Transverse colon (tissue), 4 donors: Measurements from ENCODE around the gene BCL11B.

ENCODE experiments used
- CTCF ChIP-seq, 5 experiments: fragments of 200-600 bp in 3 of 5; fragments of 450-650 bp in 2 of 5; sonication (generic) in 3 of 5; IDR thresholded peaks; 1 replicate in 2 of 5; 2 replicates in 3 of 5; pipeline ENCODE4 v1.5.1; 2016 to 2017; ENCODE audit warnings: antibody characterized with exemption in 5 of 5, inconsistent platforms in 3 of 5, mild to moderate bottlenecking in 2 of 5, moderate library complexity in 1 of 5
- EP300 ChIP-seq: sonication (generic); formaldehyde crosslinking; IDR thresholded peaks from one replicate; pipeline ENCODE4 v1.6.1; 2017; ENCODE audit warnings: antibody characterized with exemption, low read depth
- POLR2A ChIP-seq: fragments of 450-650 bp; IDR thresholded peaks from one replicate; pipeline ENCODE4 v1.6.1; 2016; ENCODE audit warnings: antibody characterized with exemption, mild to moderate bottlenecking, moderate library complexity
- POLR2AphosphoS5 ChIP-seq, 3 donors: sonication (generic); formaldehyde crosslinking; IDR thresholded peaks; one replicate each; pipeline ENCODE4 v1.6.1; 2016; ENCODE audit warnings: antibody characterized with exemption in 3 of 3

DNA sequence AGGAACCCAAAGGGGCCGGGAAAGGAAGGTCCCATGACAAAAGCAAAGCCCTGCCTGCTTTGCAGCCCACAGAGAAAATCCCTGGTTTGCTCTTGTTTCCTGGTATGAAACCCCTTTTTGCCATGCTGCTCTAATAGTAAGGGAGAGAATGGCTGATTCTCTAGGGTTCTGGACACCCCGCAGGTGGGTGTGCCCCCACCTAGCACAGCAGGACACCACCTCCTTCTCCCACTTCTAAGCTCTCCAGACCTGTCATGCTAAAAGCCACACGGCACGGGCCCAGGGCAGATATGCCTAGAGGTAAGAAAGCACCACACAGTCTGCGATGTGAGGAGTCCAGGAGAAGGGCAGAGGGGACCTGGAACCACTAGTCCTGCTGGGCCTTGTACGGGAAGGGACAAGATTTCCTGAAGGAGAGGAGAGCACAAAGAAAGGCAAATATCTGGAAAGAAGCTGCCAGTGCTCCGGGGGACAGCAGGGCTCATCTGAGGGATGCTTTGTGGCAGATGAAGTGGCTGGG, 113.3 kb downstream of the BCL11B start:
- TF ChIP-seq CTCF (IDR thresholded peaks at IDR 0.05) (no peak), POLR2A (no peak), POLR2AphosphoS5 (IDR thresholded peaks at IDR 0.05) (no peak), EP300 (no peak)
